Gastrocnemius medialis (tissue), 4 donors: ENCODE data around the gene PSRC1. TPM values are rescaled to one million over a fixed set of nuclear protein-coding genes. Genes with fewer than 3 reads are reported as not detected.
A peak's percentile ranks its signal among the peaks of the same experiment; 100 is the strongest.

Experiments used
- ATAC-seq, 2 donors: fragments of 150-250 bp; one replicate each; pipeline ENCODE4 v1.9.1; 2016
- DNase-seq, 2 donors: peaks; one replicate each; pipeline ENCODE4 v3.0.0-alpha.2; 2019
- H3K27ac ChIP-seq, 4 donors: fragments of 200-600 bp; sonication (generic); 1 replicate in 1 of 4; 2 replicates in 3 of 4; pipeline ENCODE4 v1.5.1; 2016 to 2018; ENCODE audit warnings: mild to moderate bottlenecking in 2 of 4, moderate library complexity in 1 of 4
- H3K27me3 ChIP-seq, 3 donors: fragments of 200-600 bp; sonication (generic) in 2 of 3; 1 replicate in 1 of 3; 2 replicates in 2 of 3; pipeline versions ENCODE4 v1.5.1 to v1.6.0; 2016 to 2019; ENCODE audit warnings: mild to moderate bottlenecking in 1 of 3, moderate library complexity in 1 of 3
- H3K36me3 ChIP-seq, 2 donors: fragments of 200-600 bp; sonication (generic) in 1 of 2; one replicate each; pipeline ENCODE4 v1.5.1; 2017 to 2018
- H3K4me1 ChIP-seq, 2 donors: fragments of 200-600 bp; sonication (generic) in 1 of 2; one replicate each; pipeline ENCODE4 v1.5.1; 2016 to 2017; ENCODE audit warnings: mild to moderate bottlenecking in 2 of 2
- H3K4me3 ChIP-seq, 4 donors: fragments of 200-600 bp; sonication (generic) in 3 of 4; 1 replicate in 1 of 4; 2 replicates in 3 of 4; pipeline ENCODE4 v1.5.1; 2016 to 2019; ENCODE audit warnings: mild to moderate bottlenecking in 2 of 4
- H3K9me3 ChIP-seq, 3 donors: fragments of 200-600 bp; sonication (generic) in 2 of 3; 1 replicate in 1 of 3; 2 replicates in 2 of 3; pipeline ENCODE4 v1.5.1; 2016 to 2019
- POLR2A ChIP-seq, 2 donors: fragments of 450-650 bp; IDR thresholded peaks; one replicate each; pipeline ENCODE4 v1.6.1; 2017; ENCODE audit warnings: antibody characterized with exemption in 2 of 2, mild to moderate bottlenecking in 2 of 2, moderate library complexity in 2 of 2
- in situ Hi-C, 4 donors: fragments of 200-750 bp; cut with MboI; loops; one replicate each; pipeline versions ENCODE4 v1.15.0 to v1.8.0; 2017; ENCODE audit warnings: low sequenced_read_pairs in 4 of 4
- intact Hi-C: fragments of 100-400 bp; cut with DNase I; formaldehyde crosslinking; loops from one replicate; pipeline ENCODE4 v1.15.1; 2023; ENCODE audit warnings: low total_unique reads
- total RNA-seq, 4 donors: library from RNA; depleted of rRNA; stranded (reverse); fragments of >200 nt; gene quantifications; one replicate each; pipeline versions ENCODE4 v1.1.0 to v1.2.3, GENCODE V29; 2016
- TF ChIP-seq, protein P1 (sequence below), 5 experiments: fragments of 450-650 bp in 3 of 5; fragments of 200-600 bp in 2 of 5; sonication (generic) in 2 of 5; IDR thresholded peaks in 4 of 5; conservative IDR thresholded peaks in 1 of 5; 1 replicate in 4 of 5; 2 replicates in 1 of 5; pipeline ENCODE4 v1.5.1; 2016 to 2019; ENCODE audit warnings: antibody characterized with exemption in 5 of 5, mild to moderate bottlenecking in 3 of 5, moderate library complexity in 3 of 5

PSRC1 gene
- total RNA-seq, 4 donors from 2014 or later, result 0.19 to 2.3 (median 0.84) TPM; not detected in 1

DNA sequence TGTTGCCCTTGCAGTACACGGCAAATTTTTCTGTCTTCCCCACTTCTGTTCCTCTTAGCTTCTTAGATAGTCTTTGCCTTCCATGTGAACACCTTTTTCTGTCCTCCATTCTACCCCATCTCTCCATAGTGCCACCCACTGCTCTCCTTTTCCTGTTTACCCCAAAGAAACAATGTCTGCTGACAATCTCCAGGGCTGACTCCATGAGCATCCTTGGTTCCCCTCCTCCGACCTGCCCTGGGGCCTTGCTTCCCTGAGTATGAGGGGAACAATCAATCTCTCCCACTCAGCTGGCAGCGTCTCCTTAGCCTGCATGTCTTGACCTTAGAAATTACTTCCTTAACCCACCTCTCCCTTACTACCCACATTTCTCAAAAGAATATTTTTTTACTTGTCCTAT is 36.2 kb upstream of the PSRC1 start:
- Histone ChIP-seq H3K4me1 (peaks cover 0 to 3% of the 10 kb centered on the region in 2 donors), H3K4me3 (no peak overlapping the region), H3K36me3 (peaks cover 0 to 99% of the 10 kb centered on the region in 2 donors), H3K27me3 (no peaks in the 10 kb centered on the region), H3K27ac (peak overlapping the region in 1 of 4 donors; percentile 58), H3K9me3 (no peaks in the 10 kb centered on the region)
- no peak for ATAC-seq
- no peak for DNase-seq
- TF ChIP-seq POLR2A (IDR thresholded peaks at IDR 0.05), result no peak
- TF ChIP-seq, protein P1, sequence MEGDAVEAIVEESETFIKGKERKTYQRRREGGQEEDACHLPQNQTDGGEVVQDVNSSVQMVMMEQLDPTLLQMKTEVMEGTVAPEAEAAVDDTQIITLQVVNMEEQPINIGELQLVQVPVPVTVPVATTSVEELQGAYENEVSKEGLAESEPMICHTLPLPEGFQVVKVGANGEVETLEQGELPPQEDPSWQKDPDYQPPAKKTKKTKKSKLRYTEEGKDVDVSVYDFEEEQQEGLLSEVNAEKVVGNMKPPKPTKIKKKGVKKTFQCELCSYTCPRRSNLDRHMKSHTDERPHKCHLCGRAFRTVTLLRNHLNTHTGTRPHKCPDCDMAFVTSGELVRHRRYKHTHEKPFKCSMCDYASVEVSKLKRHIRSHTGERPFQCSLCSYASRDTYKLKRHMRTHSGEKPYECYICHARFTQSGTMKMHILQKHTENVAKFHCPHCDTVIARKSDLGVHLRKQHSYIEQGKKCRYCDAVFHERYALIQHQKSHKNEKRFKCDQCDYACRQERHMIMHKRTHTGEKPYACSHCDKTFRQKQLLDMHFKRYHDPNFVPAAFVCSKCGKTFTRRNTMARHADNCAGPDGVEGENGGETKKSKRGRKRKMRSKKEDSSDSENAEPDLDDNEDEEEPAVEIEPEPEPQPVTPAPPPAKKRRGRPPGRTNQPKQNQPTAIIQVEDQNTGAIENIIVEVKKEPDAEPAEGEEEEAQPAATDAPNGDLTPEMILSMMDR (IDR thresholded peaks at IDR 0.05 in 4 of 5, conservative IDR thresholded peaks at IDR 0.05 in 1 of 5), result no peak
- in situ Hi-C loops, result no loop called here
- intact Hi-C loops, result no loop called here

- intact Hi-C loops (no loop called here), in situ Hi-C loops (no loop called here)
- H3K4me1 ChIP-seq, result peaks cover 9 to 14% of the 10 kb centered on the region in 2 donors
- no peaks in the 10 kb centered on the region for H3K27me3 ChIP-seq
- peaks cover 0 to 99% of the 10 kb centered on the region in 2 donors for H3K36me3 ChIP-seq
- H3K9me3 ChIP-seq, result no peaks in the 10 kb centered on the region
- peak overlapping the region in 1 of 4 donors; percentile 29 for H3K27ac ChIP-seq
- no peak overlapping the region for H3K4me3 ChIP-seq
- TF ChIP-seq, protein P1 (IDR thresholded peaks at IDR 0.05 in 4 of 5, conservative IDR thresholded peaks at IDR 0.05 in 1 of 5), result no peak
- no peak for TF ChIP-seq POLR2A (IDR thresholded peaks at IDR 0.05)
- ATAC-seq (no peak), DNase-seq (no peak)
These were observed 33.6 kb upstream of the PSRC1 start for GRCh38 chr1:109316506-109316905.

DNA sequence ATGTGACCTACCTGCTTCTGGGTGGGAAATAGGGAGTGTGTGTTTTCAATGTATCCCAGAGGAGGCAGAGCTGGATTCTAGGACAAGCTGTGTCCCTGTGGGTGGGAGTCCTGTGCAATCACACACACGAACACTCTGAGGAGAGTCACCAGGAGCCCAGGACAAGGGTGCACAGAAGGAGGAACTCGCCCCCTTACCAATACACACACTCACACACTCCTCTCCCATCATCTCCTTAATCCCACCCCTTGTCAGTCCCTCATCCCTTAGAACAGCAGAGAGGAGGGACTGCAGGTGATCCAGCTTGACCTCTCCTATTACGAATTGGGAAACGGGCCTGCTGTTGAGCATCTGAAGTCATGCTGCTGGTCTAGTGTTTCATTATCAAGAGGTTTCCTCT is 32.3 kb upstream of the PSRC1 start:
- H3K27me3 ChIP-seq, result no peaks in the 10 kb centered on the region
- TF ChIP-seq POLR2A (IDR thresholded peaks at IDR 0.05), result no peak
- no peak for ATAC-seq
- peaks cover 9 to 14% of the 10 kb centered on the region in 2 donors for H3K4me1 ChIP-seq
- in situ Hi-C loops, result no loop called here
- no peaks in the 10 kb centered on the region for H3K9me3 ChIP-seq
- intact Hi-C loops, result no loop called here
- DNase-seq, result no peak
- H3K36me3 ChIP-seq, result peaks cover 0 to 99% of the 10 kb centered on the region in 2 donors
- no peak overlapping the region for H3K4me3 ChIP-seq
- peak overlapping the region in 2 of 4 donors; percentile 23 to 35 for H3K27ac ChIP-seq

GRCh38 chr1:109314795-109315194 is 31.9 kb upstream of the PSRC1 start:
- intact Hi-C loops (no loop called here), in situ Hi-C loops (no loop called here)
- no peaks in the 10 kb centered on the region for H3K9me3 ChIP-seq
- peaks cover 0 to 99% of the 10 kb centered on the region in 2 donors for H3K36me3 ChIP-seq
- H3K27ac ChIP-seq, result peak overlapping the region in 2 of 4 donors; percentile 23 to 35
- no peaks in the 10 kb centered on the region for H3K27me3 ChIP-seq
- no peak for TF ChIP-seq POLR2A (IDR thresholded peaks at IDR 0.05)
- TF ChIP-seq, protein P1 (IDR thresholded peaks at IDR 0.05 in 4 of 5, conservative IDR thresholded peaks at IDR 0.05 in 1 of 5), result no peak
- H3K4me1 ChIP-seq, result peaks cover 9 to 14% of the 10 kb centered on the region in 2 donors
- H3K4me3 ChIP-seq, result no peak overlapping the region
- DNase-seq, result no peak
- peak in 1 of 2 donors; percentile 6 for ATAC-seq

DNA sequence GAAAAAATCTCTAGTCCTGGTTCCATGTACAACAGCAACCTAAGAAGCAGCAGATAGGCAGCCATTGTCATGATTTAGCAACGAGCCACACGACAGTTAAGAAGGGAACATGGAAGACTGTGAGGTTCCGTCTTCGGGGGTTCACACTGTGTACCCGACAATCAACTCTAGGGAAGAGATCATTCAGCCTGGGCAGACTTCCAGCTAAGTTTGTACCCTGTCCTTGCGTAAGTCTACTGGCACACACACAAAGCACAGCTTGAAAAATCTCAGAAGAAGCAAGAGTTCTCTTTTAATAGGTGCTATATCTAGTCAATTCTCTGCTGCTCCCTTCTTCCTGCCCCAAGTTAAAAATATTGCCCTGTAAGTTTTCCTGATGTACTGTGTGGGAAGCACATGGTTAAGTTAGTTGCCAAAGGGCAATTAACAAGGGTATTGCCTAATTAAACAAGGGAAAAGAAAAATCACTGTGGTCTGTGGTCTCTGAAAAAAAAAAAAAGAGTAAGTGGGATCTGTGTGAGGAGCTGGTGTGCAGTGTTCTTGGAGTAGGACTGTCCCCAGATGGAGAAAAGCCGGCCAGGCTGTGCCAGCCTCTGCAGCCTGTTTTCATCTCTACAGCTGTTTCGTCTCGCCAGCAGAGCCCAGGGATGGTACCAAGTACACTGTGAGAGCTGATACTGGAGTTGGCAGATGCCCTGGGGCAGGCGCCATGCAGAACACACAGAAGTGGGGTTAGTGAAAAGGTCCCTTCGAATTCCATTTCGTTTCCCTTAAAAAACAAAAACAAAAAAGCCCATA is 30.2 kb upstream of the PSRC1 start:
- DNase-seq (peak in 1 of 2 donors; percentile 52), ATAC-seq (peak in 1 of 2 donors; percentile 43)
- TF ChIP-seq, protein P1 (IDR thresholded peaks at IDR 0.05 in 4 of 5, conservative IDR thresholded peaks at IDR 0.05 in 1 of 5), result no peak
- TF ChIP-seq POLR2A (IDR thresholded peaks at IDR 0.05), result no peak
- Histone ChIP-seq H3K27ac (peak overlapping the region in 3 of 4 donors; percentile 1 to 64 (median 51)), H3K4me3 (no peak overlapping the region), H3K36me3 (peaks cover 0 to 92% of the 10 kb centered on the region in 2 donors), H3K9me3 (no peaks in the 10 kb centered on the region), H3K4me1 (peaks cover 9 to 22% of the 10 kb centered on the region in 2 donors), H3K27me3 (no peaks in the 10 kb centered on the region)
- intact Hi-C loops (no loop called here), in situ Hi-C loops (no loop called here)
